ENCODE data around the gene SPCS1.

- TF ChIP-seq, protein P1, sequence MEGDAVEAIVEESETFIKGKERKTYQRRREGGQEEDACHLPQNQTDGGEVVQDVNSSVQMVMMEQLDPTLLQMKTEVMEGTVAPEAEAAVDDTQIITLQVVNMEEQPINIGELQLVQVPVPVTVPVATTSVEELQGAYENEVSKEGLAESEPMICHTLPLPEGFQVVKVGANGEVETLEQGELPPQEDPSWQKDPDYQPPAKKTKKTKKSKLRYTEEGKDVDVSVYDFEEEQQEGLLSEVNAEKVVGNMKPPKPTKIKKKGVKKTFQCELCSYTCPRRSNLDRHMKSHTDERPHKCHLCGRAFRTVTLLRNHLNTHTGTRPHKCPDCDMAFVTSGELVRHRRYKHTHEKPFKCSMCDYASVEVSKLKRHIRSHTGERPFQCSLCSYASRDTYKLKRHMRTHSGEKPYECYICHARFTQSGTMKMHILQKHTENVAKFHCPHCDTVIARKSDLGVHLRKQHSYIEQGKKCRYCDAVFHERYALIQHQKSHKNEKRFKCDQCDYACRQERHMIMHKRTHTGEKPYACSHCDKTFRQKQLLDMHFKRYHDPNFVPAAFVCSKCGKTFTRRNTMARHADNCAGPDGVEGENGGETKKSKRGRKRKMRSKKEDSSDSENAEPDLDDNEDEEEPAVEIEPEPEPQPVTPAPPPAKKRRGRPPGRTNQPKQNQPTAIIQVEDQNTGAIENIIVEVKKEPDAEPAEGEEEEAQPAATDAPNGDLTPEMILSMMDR (IDR thresholded peaks at IDR 0.05) = no peak
- TF ChIP-seq POLR2A (IDR thresholded peaks at IDR 0.05) = no peak
Measured at GRCh38 chr3:52682016-52682415, 23.9 kb upstream of the SPCS1 start.

Measured in lower leg skin (tissue), 3 donors.